Measurements from ENCODE around the gene EXOC3L4. TPM values are rescaled to one million over a fixed set of nuclear protein-coding genes. Genes with fewer than 3 reads are reported as not detected.

The EXOC3L4 gene
- total RNA-seq, 1 donor from 2014 or later, result 8.6 TPM

DNA sequence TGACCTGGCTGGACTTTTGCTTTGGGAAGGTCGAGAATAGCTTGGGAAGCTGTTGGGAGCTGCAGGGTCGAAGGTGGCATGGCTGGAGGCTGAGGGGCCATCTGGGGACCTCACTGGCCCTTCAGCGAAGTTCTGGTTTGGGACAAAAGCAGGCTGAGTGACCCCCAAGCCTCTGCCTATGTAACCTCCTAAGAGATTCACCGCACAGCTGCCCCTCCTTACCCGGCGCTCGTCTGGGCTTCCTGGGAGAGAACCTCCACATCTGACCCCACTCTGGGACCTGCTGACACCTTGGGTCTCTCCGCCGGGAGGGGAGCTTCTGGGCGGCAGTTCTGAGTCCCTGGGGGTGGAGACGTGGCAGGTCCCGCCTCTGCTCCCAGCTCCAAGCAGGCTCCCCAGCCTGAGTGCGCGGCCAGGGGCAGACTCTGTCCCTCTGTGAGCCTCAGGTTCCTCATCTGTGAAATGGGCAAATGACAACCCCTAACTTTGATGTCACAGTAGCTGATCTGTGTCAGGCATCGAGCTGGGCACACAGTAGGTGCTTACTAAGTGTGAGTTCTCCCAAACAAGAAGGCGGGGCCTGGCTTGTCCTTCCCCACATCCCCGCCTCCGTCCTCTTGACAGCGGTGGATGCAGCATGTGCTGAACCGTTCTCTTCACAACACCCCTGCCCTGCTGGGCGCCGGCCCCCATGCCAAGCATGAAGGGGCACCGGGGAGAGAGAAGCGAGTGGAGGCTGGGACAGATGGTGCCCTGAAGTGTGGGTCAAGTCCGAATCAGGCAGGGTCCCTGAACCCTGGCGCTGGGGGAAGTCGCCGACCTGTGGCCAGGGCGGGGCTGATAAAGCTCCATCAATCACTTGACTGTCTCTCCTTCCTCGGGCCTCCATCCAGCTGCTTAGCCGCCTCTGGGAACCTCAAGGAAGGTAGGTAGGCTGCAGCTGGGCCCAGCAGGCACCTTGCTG, 3.8 kb downstream of the EXOC3L4 start:
- Histone ChIP-seq H3K4me1 (peaks cover 26% of the 10 kb centered on the region), H3K4me3 (no peak overlapping the region), H3K27me3 (peaks cover 7% of the 10 kb centered on the region), H3K9me3 (no peaks in the 10 kb centered on the region), H3K36me3 (no peaks in the 10 kb centered on the region), H3K27ac (no peak overlapping the region)
- no peak for DNase-seq (ENCODE audit: extremely low spot score in 2 of 2)
- intact Hi-C loops (cut with DNase I), result no loop called here
- TF ChIP-seq CTCF (IDR thresholded peaks at IDR 0.05), result no peak
- no peak for TF ChIP-seq POLR2AphosphoS5 (IDR thresholded peaks at IDR 0.05; ENCODE audit: insufficient read depth in 1 of 2, low read depth in 1 of 2)
- no peak for TF ChIP-seq POLR2A (IDR thresholded peaks at IDR 0.05)

GRCh38 chr14:103099081-103099732, 4.7 kb downstream of the EXOC3L4 start:
- DNase-seq (ENCODE audit: extremely low spot score in 2 of 2), result no peak
- peaks cover 30% of the 10 kb centered on the region for H3K4me1 ChIP-seq
- H3K27me3 ChIP-seq, result peaks cover 16% of the 10 kb centered on the region
- intact Hi-C loops (cut with DNase I), result no loop called here
- TF ChIP-seq CTCF (IDR thresholded peaks at IDR 0.05) (no peak), POLR2AphosphoS5 (IDR thresholded peaks at IDR 0.05; ENCODE audit: insufficient read depth in 1 of 2, low read depth in 1 of 2) (no peak), POLR2A (IDR thresholded peaks at IDR 0.05) (no peak)
- H3K9me3 ChIP-seq, result no peaks in the 10 kb centered on the region
- no peaks in the 10 kb centered on the region for H3K36me3 ChIP-seq
- H3K4me3 ChIP-seq, result no peak overlapping the region
- H3K27ac ChIP-seq, result no peak overlapping the region

DNA sequence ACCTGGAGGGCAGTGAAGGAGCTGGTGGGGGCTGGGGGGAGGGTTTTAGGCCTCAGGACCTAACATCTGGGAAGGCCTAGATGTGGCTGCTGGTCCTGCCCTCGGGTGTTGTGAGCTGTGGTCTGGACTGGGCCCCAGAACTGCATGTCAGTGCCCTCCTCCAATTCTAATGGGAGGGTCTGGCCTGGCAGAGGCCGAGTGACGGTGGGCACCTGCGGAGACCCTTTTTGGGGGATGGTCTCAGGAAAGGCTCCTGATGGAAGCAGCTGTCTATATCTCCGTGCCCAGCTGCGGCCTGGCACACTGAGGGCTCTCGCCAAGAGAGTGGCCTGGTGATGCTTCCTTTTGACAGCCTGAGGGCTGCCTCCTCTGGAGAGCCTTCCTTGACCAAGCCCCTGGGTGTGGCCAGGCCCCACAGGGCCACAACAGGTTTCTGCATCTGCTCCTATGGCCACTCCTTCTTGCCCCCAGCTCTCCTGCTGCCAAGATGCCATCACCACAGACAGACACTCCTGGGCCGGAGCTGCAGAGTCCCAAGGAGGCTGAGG, 5.3 kb downstream of the EXOC3L4 start:
- no peaks in the 10 kb centered on the region for H3K9me3 ChIP-seq
- DNase-seq (ENCODE audit: extremely low spot score in 2 of 2), result no peak
- peaks cover 30% of the 10 kb centered on the region for H3K4me1 ChIP-seq
- no peak for TF ChIP-seq CTCF (IDR thresholded peaks at IDR 0.05)
- TF ChIP-seq POLR2A (IDR thresholded peaks at IDR 0.05), result no peak
- no peak for TF ChIP-seq POLR2AphosphoS5 (IDR thresholded peaks at IDR 0.05; ENCODE audit: insufficient read depth in 1 of 2, low read depth in 1 of 2)
- H3K36me3 ChIP-seq, result no peaks in the 10 kb centered on the region
- no peak overlapping the region for H3K4me3 ChIP-seq
- H3K27ac ChIP-seq, result no peak overlapping the region
- peaks cover 22% of the 10 kb centered on the region for H3K27me3 ChIP-seq
- intact Hi-C loops (cut with DNase I), result loop anchor here (5.0 kb wide), 1 partner anchor 87 kb away; no protein-coding TSS in a partner anchor

DNA sequence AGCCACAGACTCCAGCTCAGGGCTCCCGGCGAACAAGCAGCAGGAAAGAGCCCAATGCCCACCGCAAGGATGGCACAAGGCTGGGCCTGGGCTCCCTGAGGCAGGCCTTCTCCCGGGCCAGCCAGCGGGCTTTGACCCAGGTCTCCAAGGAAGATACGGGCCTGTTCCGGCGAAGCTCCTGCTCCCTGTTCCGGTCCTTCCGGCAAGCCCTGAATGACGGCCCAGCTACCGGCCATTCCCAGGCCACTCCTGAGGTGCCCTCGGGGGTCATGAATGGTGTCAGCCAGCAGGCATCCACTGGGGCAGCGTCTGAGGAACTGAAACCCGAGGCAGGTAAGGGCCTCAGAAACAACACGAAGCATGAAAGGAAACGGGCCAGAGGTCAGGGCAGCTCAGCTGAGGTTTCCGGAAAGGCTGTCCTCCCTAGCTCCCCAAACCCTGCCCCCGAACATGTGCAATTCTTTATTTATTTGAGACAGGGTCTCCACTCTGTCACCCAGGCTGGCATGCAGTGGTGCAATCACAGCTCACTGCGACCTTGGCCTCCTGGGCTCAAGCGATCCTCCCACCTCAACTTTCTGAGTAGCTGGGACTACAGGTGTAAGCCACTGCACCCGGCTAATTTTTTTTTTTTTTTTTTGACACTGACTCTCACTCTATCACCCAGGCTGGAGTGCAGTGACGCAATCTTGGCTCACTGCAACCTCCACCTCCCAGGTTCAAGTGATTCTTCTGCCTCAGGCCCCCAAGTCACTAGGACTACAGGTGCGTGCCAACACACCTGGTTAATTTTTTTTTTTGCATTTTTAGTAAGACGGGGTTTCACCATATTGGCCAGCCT, 6.0 kb downstream of the EXOC3L4 start:
- H3K27me3 ChIP-seq, result peaks cover 25% of the 10 kb centered on the region
- H3K36me3 ChIP-seq, result no peaks in the 10 kb centered on the region
- no peak overlapping the region for H3K4me3 ChIP-seq
- no peaks in the 10 kb centered on the region for H3K9me3 ChIP-seq
- H3K27ac ChIP-seq, result no peak overlapping the region
- intact Hi-C loops (cut with DNase I), result loop anchor here (5.0 kb wide), 1 partner anchor 87 kb away; no protein-coding TSS in a partner anchor
- no peak for DNase-seq (ENCODE audit: extremely low spot score in 2 of 2)
- TF ChIP-seq POLR2AphosphoS5 (IDR thresholded peaks at IDR 0.05; ENCODE audit: insufficient read depth in 1 of 2, low read depth in 1 of 2) (no peak), CTCF (IDR thresholded peaks at IDR 0.05) (no peak), POLR2A (IDR thresholded peaks at IDR 0.05) (no peak)
- peaks cover 35% of the 10 kb centered on the region for H3K4me1 ChIP-seq
